Measurements from ENCODE around the gene OR2T11. TPM values are rescaled to one million over a fixed set of nuclear protein-coding genes. Genes with fewer than 3 reads are reported as not detected.
"Not testable (repeated sequence)": the region's sequence is repeated elsewhere in the genome, so short reads cannot be mapped to it uniquely, and the experiment has no call there.

The OR2T11 gene
- total RNA-seq, 1 donor from 2014 or later = not detected

GRCh38 chr1:248625971-248626370 is 8.9 kb downstream of the OR2T11 start:
- no peak for DNase-seq
- ATAC-seq (ENCODE audit: poor library complexity) = no peak
- intact Hi-C loops (cut with DNase I) = no loop called here

GRCh38 chr1:248625166-248625565 is 9.7 kb downstream of the OR2T11 start:
- intact Hi-C loops (cut with DNase I) = no loop called here
- DNase-seq = no peak
- no peak for ATAC-seq (ENCODE audit: poor library complexity)

- peak; percentile 68 for ATAC-seq (ENCODE audit: poor library complexity)
- intact Hi-C loops (cut with DNase I) = loop anchor here (2.0 kb wide), 1 partner anchor 184 kb away; no protein-coding TSS in a partner anchor
- no peak for DNase-seq
These were observed 12.3 kb downstream of the OR2T11 start for GRCh38 chr1:248622570-248623001.

GRCh38 chr1:248621770-248622169 is 13.1 kb downstream of the OR2T11 start:
- no peak for ATAC-seq (ENCODE audit: poor library complexity)
- intact Hi-C loops (cut with DNase I) = loop anchor here (2.0 kb wide), 1 partner anchor 185 kb away; no protein-coding TSS in a partner anchor
- DNase-seq = no peak

- DNase-seq = peak; percentile 58
- intact Hi-C loops (cut with DNase I) = no loop called here
These were observed 16.0 kb downstream of the OR2T11 start for GRCh38 chr1:248618878-248619277.

GRCh38 chr1:248618119-248618518 is 16.8 kb downstream of the OR2T11 start:
- intact Hi-C loops (cut with DNase I) = no loop called here
- DNase-seq = no peak
- no peak for ATAC-seq (ENCODE audit: poor library complexity)

More at GRCh38 chr1:248618878-248619277, 16.0 kb downstream of the OR2T11 start:
- ATAC-seq (ENCODE audit: poor library complexity) = no peak

GRCh38 chr1:248613742-248614141 is 21.1 kb downstream of the OR2T11 start:
- intact Hi-C loops (cut with DNase I) = no loop called here
- no peak for ATAC-seq (ENCODE audit: poor library complexity)
- no peak for DNase-seq

GRCh38 chr1:248611883-248612414 is 22.9 kb downstream of the OR2T11 start:
- DNase-seq = no peak
- intact Hi-C loops (cut with DNase I) = no loop called here
- ATAC-seq (ENCODE audit: poor library complexity) = no peak

GRCh38 chr1:248610301-248610700 is 24.6 kb downstream of the OR2T11 start:
- ATAC-seq (ENCODE audit: poor library complexity) (no peak), DNase-seq (no peak)
- intact Hi-C loops (cut with DNase I) = no loop called here

- ATAC-seq (ENCODE audit: poor library complexity) = no peak
- intact Hi-C loops (cut with DNase I) = no loop called here
- DNase-seq = no peak
These were observed 35.5 kb downstream of the OR2T11 start for GRCh38 chr1:248599396-248599795.

GRCh38 chr1:248597589-248597988 is 37.3 kb downstream of the OR2T11 start, which contains the start of gene OR2T10:
Gene OR2T10, minus strand, starts transcription at chr1:248597700. Its CDS starts 3,932 bp downstream, at chr1:248593768.
- DNase-seq = no peak
- intact Hi-C loops (cut with DNase I) = no loop called here
- ATAC-seq (ENCODE audit: poor library complexity) = no peak

GRCh38 chr1:248596615-248597014 is 38.3 kb downstream of the OR2T11 start:
- no peak for DNase-seq
- intact Hi-C loops (cut with DNase I) = no loop called here
- no peak for ATAC-seq (ENCODE audit: poor library complexity)

GRCh38 chr1:248593226-248593625 is 41.7 kb downstream of the OR2T11 start:
- intact Hi-C loops (cut with DNase I) = no loop called here
- no peak for DNase-seq
- ATAC-seq (ENCODE audit: poor library complexity) = no peak

- ATAC-seq (ENCODE audit: poor library complexity) = no peak
- intact Hi-C loops (cut with DNase I) = no loop called here
- no peak for DNase-seq
These were observed 42.2 kb downstream of the OR2T11 start for GRCh38 chr1:248592655-248593054.

GRCh38 chr1:248590055-248590454 is 44.8 kb downstream of the OR2T11 start:
- ATAC-seq (ENCODE audit: poor library complexity) (no peak), DNase-seq (no peak)
- intact Hi-C loops (cut with DNase I) = no loop called here

- intact Hi-C loops (cut with DNase I) = no loop called here
- DNase-seq = no peak
- no peak for ATAC-seq (ENCODE audit: poor library complexity)
These were observed 45.6 kb downstream of the OR2T11 start for GRCh38 chr1:248589334-248589733.

- intact Hi-C loops (cut with DNase I) = no loop called here
- no peak for ATAC-seq (ENCODE audit: poor library complexity)
- DNase-seq = no peak
These were observed 49.6 kb downstream of the OR2T11 start for GRCh38 chr1:248585266-248585665.

GRCh38 chr1:248576260-248576980 is 58.5 kb downstream of the OR2T11 start:
- no peak for ATAC-seq (ENCODE audit: poor library complexity)
- DNase-seq = no peak
- intact Hi-C loops (cut with DNase I) = no loop called here

GRCh38 chr1:248574657-248575056 is 60.2 kb downstream of the OR2T11 start, which contains the start of gene OR2T34:
Gene OR2T34, minus strand, starts transcription at chr1:248574757. Its CDS starts 0 bp downstream, at chr1:248574757.
- intact Hi-C loops (cut with DNase I); DNase-seq; ATAC-seq (ENCODE audit: poor library complexity): not testable (repeated sequence)

- intact Hi-C loops (cut with DNase I); ATAC-seq (ENCODE audit: poor library complexity); DNase-seq: not testable (repeated sequence)
These were observed 61.0 kb downstream of the OR2T11 start for GRCh38 chr1:248573856-248574255.
